ENCODE measurements around the gene DNTTIP2. TPM values are rescaled to one million over a fixed set of nuclear protein-coding genes. Genes with fewer than 3 reads are reported as not detected.

The DNTTIP2 gene
- total RNA-seq, 1 experiment from 2014 or later: 50.3 TPM

DNA sequence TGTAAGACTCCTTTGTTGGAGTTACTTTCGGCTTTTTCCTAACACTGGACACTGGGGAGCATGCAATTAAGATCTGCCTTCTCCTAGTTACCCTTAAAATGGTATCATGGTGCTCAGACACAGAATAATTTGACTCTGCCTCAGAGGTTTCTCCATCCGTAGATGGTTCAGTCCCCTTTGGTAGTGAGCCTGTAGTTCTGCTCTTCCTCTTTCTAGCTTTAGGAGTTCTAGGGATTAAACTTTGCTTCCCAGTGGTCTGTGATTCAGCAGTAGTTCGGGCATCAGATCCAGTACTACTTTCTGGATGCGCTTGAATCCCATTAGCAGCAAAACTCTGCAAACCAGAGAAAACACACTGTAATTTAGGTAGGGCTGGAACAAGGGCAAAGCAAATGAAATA lies 1.5 kb downstream of the DNTTIP2 start:
- ChIA-PET CTCF (no interaction called here), POLR2A (no interaction called here)

DNA sequence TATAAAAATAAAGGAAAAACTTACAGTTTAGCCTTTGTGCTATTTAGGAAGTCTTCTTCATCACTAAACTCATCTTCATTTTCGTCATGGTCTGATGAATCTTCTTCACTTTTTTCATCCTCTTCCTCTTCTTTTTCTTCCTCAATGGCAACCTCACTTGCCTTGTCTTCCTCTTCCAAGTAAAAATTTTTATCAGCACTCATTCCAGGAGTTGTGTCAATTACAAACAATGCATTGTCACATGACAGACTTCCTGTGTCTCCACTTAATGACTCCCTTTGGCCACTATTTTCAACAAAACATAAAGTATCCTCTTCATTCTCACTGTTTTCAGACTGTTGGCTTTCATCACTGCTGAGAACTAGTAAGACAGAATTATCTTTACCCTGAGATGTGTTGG lies 2.8 kb downstream of the DNTTIP2 start:
- peaks cover 21% of the 10 kb centered on the region for H3K4me1 ChIP-seq (ENCODE audit: control insufficient read depth, insufficient read depth, low read length)
- no peak for ATAC-seq
- intact Hi-C loops (cut with micrococcal nuclease; ENCODE audit: unreplicated experiment) (no loop called here), in situ Hi-C loops (cut with HindIII; ENCODE audit: low pct_unique_long_range_greater_than_20kb, low sequenced_read_pairs) (no loop called here)
- H3K9me3 ChIP-seq (ENCODE audit: control insufficient read depth, insufficient read depth, low read depth, low read length): no peaks in the 10 kb centered on the region
- no peaks in the 10 kb centered on the region for H3K27me3 ChIP-seq (ENCODE audit: control insufficient read depth, insufficient read depth, low read length)
- POLR2A ChIA-PET: no interaction called here
- no peak for DNase-seq (ENCODE audit: low read depth, low spot score)
- TF ChIP-seq POLR2AphosphoS5 (IDR thresholded peaks at IDR 0.05; ENCODE audit: low read depth, low read length) (no peak), TCF7L2 (IDR thresholded peaks at IDR 0.05; ENCODE audit: low read depth, low read length) (no peak), SIN3A (IDR thresholded peaks at IDR 0.05; ENCODE audit: borderline replicate concordance, insufficient read depth, low read depth, low read length) (no peak)
- TF ChIP-seq, protein P1, sequence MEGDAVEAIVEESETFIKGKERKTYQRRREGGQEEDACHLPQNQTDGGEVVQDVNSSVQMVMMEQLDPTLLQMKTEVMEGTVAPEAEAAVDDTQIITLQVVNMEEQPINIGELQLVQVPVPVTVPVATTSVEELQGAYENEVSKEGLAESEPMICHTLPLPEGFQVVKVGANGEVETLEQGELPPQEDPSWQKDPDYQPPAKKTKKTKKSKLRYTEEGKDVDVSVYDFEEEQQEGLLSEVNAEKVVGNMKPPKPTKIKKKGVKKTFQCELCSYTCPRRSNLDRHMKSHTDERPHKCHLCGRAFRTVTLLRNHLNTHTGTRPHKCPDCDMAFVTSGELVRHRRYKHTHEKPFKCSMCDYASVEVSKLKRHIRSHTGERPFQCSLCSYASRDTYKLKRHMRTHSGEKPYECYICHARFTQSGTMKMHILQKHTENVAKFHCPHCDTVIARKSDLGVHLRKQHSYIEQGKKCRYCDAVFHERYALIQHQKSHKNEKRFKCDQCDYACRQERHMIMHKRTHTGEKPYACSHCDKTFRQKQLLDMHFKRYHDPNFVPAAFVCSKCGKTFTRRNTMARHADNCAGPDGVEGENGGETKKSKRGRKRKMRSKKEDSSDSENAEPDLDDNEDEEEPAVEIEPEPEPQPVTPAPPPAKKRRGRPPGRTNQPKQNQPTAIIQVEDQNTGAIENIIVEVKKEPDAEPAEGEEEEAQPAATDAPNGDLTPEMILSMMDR (IDR thresholded peaks at IDR 0.05): no peak
- TF ChIP-seq, protein P2, sequence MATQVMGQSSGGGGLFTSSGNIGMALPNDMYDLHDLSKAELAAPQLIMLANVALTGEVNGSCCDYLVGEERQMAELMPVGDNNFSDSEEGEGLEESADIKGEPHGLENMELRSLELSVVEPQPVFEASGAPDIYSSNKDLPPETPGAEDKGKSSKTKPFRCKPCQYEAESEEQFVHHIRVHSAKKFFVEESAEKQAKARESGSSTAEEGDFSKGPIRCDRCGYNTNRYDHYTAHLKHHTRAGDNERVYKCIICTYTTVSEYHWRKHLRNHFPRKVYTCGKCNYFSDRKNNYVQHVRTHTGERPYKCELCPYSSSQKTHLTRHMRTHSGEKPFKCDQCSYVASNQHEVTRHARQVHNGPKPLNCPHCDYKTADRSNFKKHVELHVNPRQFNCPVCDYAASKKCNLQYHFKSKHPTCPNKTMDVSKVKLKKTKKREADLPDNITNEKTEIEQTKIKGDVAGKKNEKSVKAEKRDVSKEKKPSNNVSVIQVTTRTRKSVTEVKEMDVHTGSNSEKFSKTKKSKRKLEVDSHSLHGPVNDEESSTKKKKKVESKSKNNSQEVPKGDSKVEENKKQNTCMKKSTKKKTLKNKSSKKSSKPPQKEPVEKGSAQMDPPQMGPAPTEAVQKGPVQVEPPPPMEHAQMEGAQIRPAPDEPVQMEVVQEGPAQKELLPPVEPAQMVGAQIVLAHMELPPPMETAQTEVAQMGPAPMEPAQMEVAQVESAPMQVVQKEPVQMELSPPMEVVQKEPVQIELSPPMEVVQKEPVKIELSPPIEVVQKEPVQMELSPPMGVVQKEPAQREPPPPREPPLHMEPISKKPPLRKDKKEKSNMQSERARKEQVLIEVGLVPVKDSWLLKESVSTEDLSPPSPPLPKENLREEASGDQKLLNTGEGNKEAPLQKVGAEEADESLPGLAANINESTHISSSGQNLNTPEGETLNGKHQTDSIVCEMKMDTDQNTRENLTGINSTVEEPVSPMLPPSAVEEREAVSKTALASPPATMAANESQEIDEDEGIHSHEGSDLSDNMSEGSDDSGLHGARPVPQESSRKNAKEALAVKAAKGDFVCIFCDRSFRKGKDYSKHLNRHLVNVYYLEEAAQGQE (IDR thresholded peaks at IDR 0.05; ENCODE audit: insufficient read depth in 1 of 2, low read depth in 2 of 2, low read length in 1 of 2): no peak
- CTCF ChIA-PET: no interaction called here
- no TSS peak for BruUV-seq (replicated peaks)
- no peak overlapping the region for H3K4me3 ChIP-seq (ENCODE audit: low read depth in 2 of 2, low read length in 2 of 2)
- H3K36me3 ChIP-seq (ENCODE audit: control insufficient read depth, insufficient read depth, low read length): peaks cover 43% of the 10 kb centered on the region
- H3K27ac ChIP-seq (ENCODE audit: low read length): no peak overlapping the region

More for the DNA sequence above, 1.5 kb downstream of the DNTTIP2 start:
- ATAC-seq (no peak), DNase-seq (ENCODE audit: low read depth, low spot score) (no peak)
- Histone ChIP-seq H3K36me3 (ENCODE audit: control insufficient read depth, insufficient read depth, low read length) (peaks cover 33% of the 10 kb centered on the region), H3K9me3 (ENCODE audit: control insufficient read depth, insufficient read depth, low read depth, low read length) (no peaks in the 10 kb centered on the region), H3K4me3 (ENCODE audit: low read depth in 2 of 2, low read length in 2 of 2) (peak overlapping the region; percentile 97 to 98), H3K4me1 (ENCODE audit: control insufficient read depth, insufficient read depth, low read length) (peaks cover 21% of the 10 kb centered on the region), H3K27ac (ENCODE audit: low read length) (peak overlapping the region; percentile 98; the same call in 1 of the 2 replicates), H3K27me3 (ENCODE audit: control insufficient read depth, insufficient read depth, low read length) (no peaks in the 10 kb centered on the region)
- no peak for TF ChIP-seq SIN3A (IDR thresholded peaks at IDR 0.05; ENCODE audit: borderline replicate concordance, insufficient read depth, low read depth, low read length)
- no peak for TF ChIP-seq TCF7L2 (IDR thresholded peaks at IDR 0.05; ENCODE audit: low read depth, low read length)
- BruUV-seq (replicated peaks): no TSS peak
- in situ Hi-C loops (cut with HindIII; ENCODE audit: low pct_unique_long_range_greater_than_20kb, low sequenced_read_pairs): no loop called here
- intact Hi-C loops (cut with micrococcal nuclease; ENCODE audit: unreplicated experiment): no loop called here

DNA sequence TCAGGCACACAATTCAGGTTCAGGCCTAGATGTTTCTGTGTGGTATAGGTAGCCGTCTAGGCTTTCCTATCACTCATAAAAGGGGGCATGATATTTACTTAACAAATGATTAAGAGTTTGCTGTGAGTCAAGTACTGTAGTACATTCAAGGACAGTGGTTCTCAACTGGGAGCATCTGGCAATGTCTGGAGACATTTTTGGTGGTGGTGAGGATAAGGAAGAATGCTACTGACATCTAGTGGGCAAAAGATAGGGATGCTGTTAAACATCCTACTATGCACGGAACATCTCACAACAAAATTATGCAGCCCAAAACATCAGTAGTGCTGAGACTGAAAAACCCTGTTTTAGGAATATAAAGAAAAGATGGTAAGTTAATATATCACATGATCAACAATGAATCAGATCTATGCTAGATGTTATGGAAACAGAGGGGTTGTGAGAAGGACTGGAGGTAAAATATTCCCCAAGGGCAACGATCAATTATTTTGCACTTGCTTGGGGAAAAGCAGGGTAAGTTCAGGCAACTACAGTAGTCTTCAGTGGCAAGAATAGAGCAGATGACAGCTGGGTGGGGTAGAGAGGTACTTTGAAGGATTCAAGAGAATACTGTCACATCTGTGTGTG lies 4.9 kb downstream of the DNTTIP2 start:
- in situ Hi-C loops (cut with HindIII; ENCODE audit: low pct_unique_long_range_greater_than_20kb, low sequenced_read_pairs) (no loop called here), intact Hi-C loops (cut with micrococcal nuclease; ENCODE audit: unreplicated experiment) (no loop called here)
- H3K36me3 ChIP-seq (ENCODE audit: control insufficient read depth, insufficient read depth, low read length): peaks cover 59% of the 10 kb centered on the region
- TF ChIP-seq, protein P1 (IDR thresholded peaks at IDR 0.05): peak; percentile 71
- no peak for TF ChIP-seq TCF7L2 (IDR thresholded peaks at IDR 0.05; ENCODE audit: low read depth, low read length)
- CTCF ChIA-PET: no interaction called here
- POLR2A ChIA-PET: no interaction called here
- peaks cover 21% of the 10 kb centered on the region for H3K4me1 ChIP-seq (ENCODE audit: control insufficient read depth, insufficient read depth, low read length)
- H3K27ac ChIP-seq (ENCODE audit: low read length): no peak overlapping the region
- DNase-seq (ENCODE audit: low read depth, low spot score): peak; percentile 13
- H3K4me3 ChIP-seq (ENCODE audit: low read depth in 2 of 2, low read length in 2 of 2): no peak overlapping the region
- no TSS peak for BruUV-seq (replicated peaks)
- no peaks in the 10 kb centered on the region for H3K27me3 ChIP-seq (ENCODE audit: control insufficient read depth, insufficient read depth, low read length)
- peak; percentile 67; the same call in 1 of the 2 replicates for ATAC-seq
- H3K9me3 ChIP-seq (ENCODE audit: control insufficient read depth, insufficient read depth, low read depth, low read length): no peaks in the 10 kb centered on the region
